ENCODE results near the gene GPR87. TPM values are rescaled to one million over a fixed set of nuclear protein-coding genes. Genes with fewer than 3 reads are reported as not detected.

The GPR87 gene
- total RNA-seq, 3 donors from 2014 or later (not counting 1 experiment from before 2014, with no cell fraction given): not detected

- no peaks in the 10 kb centered on the region for H3K9me3 ChIP-seq (ENCODE audit: control insufficient read depth, insufficient read depth, low read length)
- H3K4me1 Mint-ChIP-seq: peaks cover 12 to 16% of the 10 kb centered on the region in 2 donors
- H3K4me1 ChIP-seq (ENCODE audit: control insufficient read depth, insufficient read depth, low read length): peaks cover 13% of the 10 kb centered on the region
- peak overlapping the region; percentile 76 to 77 for H3K27ac Mint-ChIP-seq
- H3K36me3 Mint-ChIP-seq: no peaks in the 10 kb centered on the region
- H3K27ac ChIP-seq (ENCODE audit: low read length): peak overlapping the region; percentile 62
- intact Hi-C loops (cut with micrococcal nuclease): no loop called here
- DNase-seq (peak in 1 of 2 donors; percentile 61), ATAC-seq (peak in 2 of 3 donors; percentile 62 to 75)
- H3K36me3 ChIP-seq (ENCODE audit: control insufficient read depth, insufficient read depth, low read length): no peaks in the 10 kb centered on the region
- peak overlapping the region; percentile 73 for H3K4me3 Mint-ChIP-seq
- H3K4me3 ChIP-seq (ENCODE audit: low read length): no peak overlapping the region
- no peak for TF ChIP-seq CTCF (IDR thresholded peaks at IDR 0.05)
- no peaks in the 10 kb centered on the region for H3K27me3 Mint-ChIP-seq (ENCODE audit: low read depth in 2 of 2)
- WGBS (ENCODE audit: insufficient coverage): 14% methylated on average over 9 of the region's 11 CpGs
- no peaks in the 10 kb centered on the region for H3K27me3 ChIP-seq (ENCODE audit: control insufficient read depth, insufficient read depth, low read length)
- no peaks in the 10 kb centered on the region for H3K9me3 Mint-ChIP-seq
These were observed 48.1 kb downstream of the GPR87 start for GRCh38 chr3:151268267-151269235.

GRCh38 chr3:151267066-151267465 is 49.6 kb downstream of the GPR87 start:
- ATAC-seq: no peak
- Histone ChIP-seq H3K27ac (ENCODE audit: low read length) (no peak overlapping the region), H3K4me3 (ENCODE audit: low read length) (no peak overlapping the region), H3K36me3 (ENCODE audit: control insufficient read depth, insufficient read depth, low read length) (no peaks in the 10 kb centered on the region), H3K9me3 (ENCODE audit: control insufficient read depth, insufficient read depth, low read length) (no peaks in the 10 kb centered on the region), H3K4me1 (ENCODE audit: control insufficient read depth, insufficient read depth, low read length) (peaks cover 13% of the 10 kb centered on the region), H3K27me3 (ENCODE audit: control insufficient read depth, insufficient read depth, low read length) (no peaks in the 10 kb centered on the region)
- no peak for TF ChIP-seq CTCF (IDR thresholded peaks at IDR 0.05)
- Mint-ChIP-seq H3K27ac (no peak overlapping the region), H3K9me3 (no peaks in the 10 kb centered on the region), H3K36me3 (no peaks in the 10 kb centered on the region), H3K4me1 (peaks cover 12 to 16% of the 10 kb centered on the region in 2 donors), H3K4me3 (no peak overlapping the region), H3K27me3 (ENCODE audit: low read depth in 2 of 2) (no peaks in the 10 kb centered on the region)
- no peak for DNase-seq
- intact Hi-C loops (cut with micrococcal nuclease): no loop called here
- no CpG with 5 or more reads among the region's 1 CpG for WGBS (ENCODE audit: insufficient coverage)

GRCh38 chr3:151265866-151266265 is 50.8 kb downstream of the GPR87 start:
- ATAC-seq (peak in 1 of 3 donors; percentile 52), DNase-seq (no peak)
- H3K27me3 Mint-ChIP-seq (ENCODE audit: low read depth in 2 of 2): no peaks in the 10 kb centered on the region
- H3K4me3 Mint-ChIP-seq: no peak overlapping the region
- 59% methylated on average over 5 of the region's 5 CpGs for WGBS (ENCODE audit: insufficient coverage)
- H3K27me3 ChIP-seq (ENCODE audit: control insufficient read depth, insufficient read depth, low read length): no peaks in the 10 kb centered on the region
- H3K9me3 Mint-ChIP-seq: no peaks in the 10 kb centered on the region
- H3K4me1 ChIP-seq (ENCODE audit: control insufficient read depth, insufficient read depth, low read length): peaks cover 13% of the 10 kb centered on the region
- intact Hi-C loops (cut with micrococcal nuclease): no loop called here
- no peak overlapping the region for H3K27ac Mint-ChIP-seq
- H3K9me3 ChIP-seq (ENCODE audit: control insufficient read depth, insufficient read depth, low read length): no peaks in the 10 kb centered on the region
- peak overlapping the region; percentile 63 for H3K27ac ChIP-seq (ENCODE audit: low read length)
- no peaks in the 10 kb centered on the region for H3K36me3 ChIP-seq (ENCODE audit: control insufficient read depth, insufficient read depth, low read length)
- H3K4me1 Mint-ChIP-seq: peaks cover 12 to 16% of the 10 kb centered on the region in 2 donors
- H3K4me3 ChIP-seq (ENCODE audit: low read length): no peak overlapping the region
- no peak for TF ChIP-seq CTCF (IDR thresholded peaks at IDR 0.05)
- H3K36me3 Mint-ChIP-seq: no peaks in the 10 kb centered on the region
